MM.1S (cell line): ENCODE measurements around the gene CNIH3.

Source experiments
- EZH2 ChIP-seq: fragments of 300-600 bp; sonication (generic); optimal IDR thresholded peaks from 2 replicates; pipeline ENCODE3; 2017; ENCODE audit warnings: low read depth, mild to moderate bottlenecking, antibody characterized with exemption, low read length, mixed read lengths
- EZH2phosphoT487 ChIP-seq: fragments of 300-600 bp; sonication (generic); IDR thresholded peaks from 2 replicates; pipeline ENCODE4 v1.6.1; 2018; ENCODE audit warnings: antibody characterized with exemption, low read length
- TF ChIP-seq, protein P1 (sequence below): fragments of 300-600 bp; sonication (generic); IDR thresholded peaks from 2 replicates; pipeline ENCODE4 v1.5.1; 2016; ENCODE audit warnings: antibody characterized with exemption, low read length, mixed read lengths

DNA sequence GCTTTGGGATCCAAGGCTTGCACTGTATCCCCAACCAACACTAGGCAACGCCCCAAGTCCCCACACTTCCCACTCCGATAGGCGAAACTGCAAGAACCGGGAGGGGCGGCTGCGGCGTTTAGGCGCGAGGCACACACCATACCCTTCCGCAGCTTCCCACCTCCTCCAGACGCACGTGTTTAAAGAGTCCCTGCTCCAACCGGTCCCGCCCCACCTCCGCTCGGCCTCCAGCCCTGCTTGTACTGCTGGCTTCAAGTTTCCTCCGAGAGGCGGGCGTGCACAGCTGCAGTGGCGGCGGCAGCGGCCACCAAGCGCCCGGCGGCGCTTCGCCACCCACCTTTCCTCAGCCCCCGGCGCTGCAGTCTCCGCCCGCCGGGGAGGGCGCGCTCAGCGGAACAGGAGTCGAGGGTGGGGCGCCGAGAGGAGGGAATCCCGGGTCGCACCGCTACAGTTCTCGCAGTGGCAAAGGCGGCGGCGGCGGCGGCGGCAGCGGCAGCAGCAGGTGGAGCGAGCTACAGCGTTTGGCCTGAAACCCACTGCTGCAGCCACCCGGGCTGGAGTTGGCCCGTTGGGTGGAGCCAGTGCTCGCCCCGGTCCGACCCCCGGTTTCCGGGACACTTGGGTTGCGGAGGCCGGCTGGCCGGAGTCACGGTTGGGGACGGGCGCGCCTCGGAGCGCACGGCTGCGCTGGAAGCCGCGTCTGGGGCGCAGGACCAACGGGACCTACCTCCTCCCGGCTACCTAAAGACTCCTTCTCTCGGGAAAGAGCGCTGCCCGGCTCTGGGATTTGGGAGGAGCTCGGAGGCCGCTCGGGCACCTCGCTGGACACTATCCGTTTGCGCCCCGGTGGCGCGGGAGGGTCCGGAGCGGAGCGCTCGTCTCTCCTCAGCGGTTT lies at the start of gene CNIH3:
- TF ChIP-seq, protein P1, sequence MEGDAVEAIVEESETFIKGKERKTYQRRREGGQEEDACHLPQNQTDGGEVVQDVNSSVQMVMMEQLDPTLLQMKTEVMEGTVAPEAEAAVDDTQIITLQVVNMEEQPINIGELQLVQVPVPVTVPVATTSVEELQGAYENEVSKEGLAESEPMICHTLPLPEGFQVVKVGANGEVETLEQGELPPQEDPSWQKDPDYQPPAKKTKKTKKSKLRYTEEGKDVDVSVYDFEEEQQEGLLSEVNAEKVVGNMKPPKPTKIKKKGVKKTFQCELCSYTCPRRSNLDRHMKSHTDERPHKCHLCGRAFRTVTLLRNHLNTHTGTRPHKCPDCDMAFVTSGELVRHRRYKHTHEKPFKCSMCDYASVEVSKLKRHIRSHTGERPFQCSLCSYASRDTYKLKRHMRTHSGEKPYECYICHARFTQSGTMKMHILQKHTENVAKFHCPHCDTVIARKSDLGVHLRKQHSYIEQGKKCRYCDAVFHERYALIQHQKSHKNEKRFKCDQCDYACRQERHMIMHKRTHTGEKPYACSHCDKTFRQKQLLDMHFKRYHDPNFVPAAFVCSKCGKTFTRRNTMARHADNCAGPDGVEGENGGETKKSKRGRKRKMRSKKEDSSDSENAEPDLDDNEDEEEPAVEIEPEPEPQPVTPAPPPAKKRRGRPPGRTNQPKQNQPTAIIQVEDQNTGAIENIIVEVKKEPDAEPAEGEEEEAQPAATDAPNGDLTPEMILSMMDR: no peak
- TF ChIP-seq EZH2: no peak
- TF ChIP-seq EZH2phosphoT487: no peak
